Measurements from ENCODE around the gene WNT2. TPM values are rescaled to one million over a fixed set of nuclear protein-coding genes. Genes with fewer than 3 reads are reported as not detected.

Gene WNT2
- total and polyA plus RNA-seq, 8 donors, result 0.05 to 0.40 (median 0.12) TPM; not detected in 3

- H3K4me1 ChIP-seq, result no peaks in the 10 kb centered on the region
- no peaks in the 10 kb centered on the region for H3K9me3 ChIP-seq
- no peak for FAIRE-seq
- ATAC-seq, result no peak
- no peak for DNase-seq
- no peak for TF ChIP-seq CTCF (IDR thresholded peaks at IDR 0.05)
- no peak overlapping the region for H3K27ac ChIP-seq
- intact Hi-C loops (cut with DNase I), result no loop called here
- no peaks in the 10 kb centered on the region for H3K36me3 ChIP-seq
- 96% methylated on average over 3 of the region's 3 CpGs for WGBS, 2 donors
- H3K4me3 ChIP-seq, result no peak overlapping the region
- no peaks in the 10 kb centered on the region for H3K27me3 ChIP-seq
These were observed 93.5 kb downstream of the WNT2 start for GRCh38 chr7:117229350-117229749.

- H3K27ac ChIP-seq, result no peak overlapping the region
- no peak for FAIRE-seq
- H3K4me3 ChIP-seq, result no peak overlapping the region
- DNase-seq, result no peak
- intact Hi-C loops (cut with DNase I), result no loop called here
- no peaks in the 10 kb centered on the region for H3K27me3 ChIP-seq
- no peak for ATAC-seq
- H3K9me3 ChIP-seq, result no peaks in the 10 kb centered on the region
- no peaks in the 10 kb centered on the region for H3K4me1 ChIP-seq
- TF ChIP-seq CTCF (IDR thresholded peaks at IDR 0.05), result no peak
- WGBS, 2 donors, result 80 to 81% methylated on average over 4 of the region's 4 CpGs
- H3K36me3 ChIP-seq, result no peaks in the 10 kb centered on the region
These were observed 95.8 kb downstream of the WNT2 start for GRCh38 chr7:117227091-117227490.

GRCh38 chr7:117225536-117225935 lies 97.3 kb downstream of the WNT2 start:
- DNase-seq, result no peak
- H3K4me3 ChIP-seq, result no peak overlapping the region
- no peaks in the 10 kb centered on the region for H3K27me3 ChIP-seq
- H3K9me3 ChIP-seq, result no peaks in the 10 kb centered on the region
- no peak for TF ChIP-seq CTCF (IDR thresholded peaks at IDR 0.05)
- no peaks in the 10 kb centered on the region for H3K36me3 ChIP-seq
- WGBS, 2 donors, result 89% methylated on average over 6 of the region's 6 CpGs
- FAIRE-seq, result no peak
- intact Hi-C loops (cut with DNase I), result no loop called here
- no peaks in the 10 kb centered on the region for H3K4me1 ChIP-seq
- no peak for ATAC-seq
- no peak overlapping the region for H3K27ac ChIP-seq

Other genes with a start within 250 kb of the WNT2 start
- not detected for gene ASZ1, start 104.4 kb upstream of the WNT2 start, total RNA-seq
- not detected for gene ASZ1, start 104.4 kb upstream of the WNT2 start, polyA plus RNA-seq
- 100 to 1,000 TPM; 265 to 460 (median 306) TPM for gene CFTR, start 157.0 kb upstream of the WNT2 start, total RNA-seq
- 100 to 1,000 TPM; 124 to 247 TPM for gene CFTR, start 157.0 kb upstream of the WNT2 start, polyA plus RNA-seq

Data from pancreas (tissue), 10 donors.